GM10248 (cell line): ENCODE results near the gene STK24.
"Not testable (repeated sequence)": the region's sequence is repeated elsewhere in the genome, so short reads cannot be mapped to it uniquely, and the experiment has no call there.

Experiments
- CTCF ChIA-PET: fragments of 300-600 bp; sonication (Branson Sonifier 250); formaldehyde crosslinking; extraction: SDS; loops from one replicate; lab custom pipeline; 2021; ENCODE audit warnings: antibody characterized with exemption; lab: Yijun Ruan, JAX
- POLR2A ChIA-PET: fragments of 350-650 bp; sonication (Branson Sonifier 250); formaldehyde crosslinking; extraction: SDS; loops from one replicate; lab custom pipeline; 2020; ENCODE audit warnings: antibody characterized with exemption; lab: Yijun Ruan, JAX
- DNase-seq: peaks from one replicate; pipeline ENCODE4 v3.0.0; 2012; ENCODE audit errors: extremely low spot score
- TF ChIP-seq, protein P1 (sequence below): IDR thresholded peaks from 2 replicates; pipeline ENCODE4 v1.5.1; 2012; ENCODE audit warnings: mild to moderate bottlenecking, low read depth; ENCODE audit errors: extremely low read depth, missing control alignments, control extremely low read depth

Gene STK24

DNA sequence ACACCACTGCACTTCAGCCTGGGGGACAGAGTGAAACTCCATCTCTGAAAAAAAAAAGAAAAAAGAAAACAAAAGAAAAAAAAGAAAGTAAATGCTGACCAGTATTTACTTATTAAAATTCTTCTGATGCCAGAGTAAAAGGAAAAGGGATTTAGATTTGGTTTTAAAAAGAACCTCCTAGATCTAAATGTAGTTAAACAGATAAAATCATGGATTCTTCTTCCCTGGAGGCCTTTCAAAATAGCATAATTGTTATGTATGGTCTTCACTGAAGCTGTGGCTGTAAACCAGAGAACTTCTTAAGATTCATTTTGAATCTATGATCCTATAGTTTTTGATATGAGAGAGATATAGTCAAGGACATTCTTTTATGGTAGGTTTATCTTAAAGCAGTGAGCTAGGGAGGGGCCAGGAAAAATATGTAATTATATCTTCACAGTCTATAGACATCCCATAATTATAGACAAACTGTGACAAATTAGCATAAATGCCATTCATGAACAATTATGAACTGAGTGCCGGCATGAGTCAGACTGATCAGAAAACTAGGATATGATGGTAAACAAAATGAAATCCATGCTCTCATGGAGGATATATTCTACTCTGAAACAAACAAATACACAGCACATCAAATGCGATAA is 14.9 kb upstream of the STK24 start:
- ChIA-PET POLR2A (interaction anchor here (0.7 kb wide), 1 partner anchor 85 kb away, joined by 3 read pairs; no protein-coding TSS in a partner anchor), CTCF (no interaction called here)
- TF ChIP-seq, protein P1, sequence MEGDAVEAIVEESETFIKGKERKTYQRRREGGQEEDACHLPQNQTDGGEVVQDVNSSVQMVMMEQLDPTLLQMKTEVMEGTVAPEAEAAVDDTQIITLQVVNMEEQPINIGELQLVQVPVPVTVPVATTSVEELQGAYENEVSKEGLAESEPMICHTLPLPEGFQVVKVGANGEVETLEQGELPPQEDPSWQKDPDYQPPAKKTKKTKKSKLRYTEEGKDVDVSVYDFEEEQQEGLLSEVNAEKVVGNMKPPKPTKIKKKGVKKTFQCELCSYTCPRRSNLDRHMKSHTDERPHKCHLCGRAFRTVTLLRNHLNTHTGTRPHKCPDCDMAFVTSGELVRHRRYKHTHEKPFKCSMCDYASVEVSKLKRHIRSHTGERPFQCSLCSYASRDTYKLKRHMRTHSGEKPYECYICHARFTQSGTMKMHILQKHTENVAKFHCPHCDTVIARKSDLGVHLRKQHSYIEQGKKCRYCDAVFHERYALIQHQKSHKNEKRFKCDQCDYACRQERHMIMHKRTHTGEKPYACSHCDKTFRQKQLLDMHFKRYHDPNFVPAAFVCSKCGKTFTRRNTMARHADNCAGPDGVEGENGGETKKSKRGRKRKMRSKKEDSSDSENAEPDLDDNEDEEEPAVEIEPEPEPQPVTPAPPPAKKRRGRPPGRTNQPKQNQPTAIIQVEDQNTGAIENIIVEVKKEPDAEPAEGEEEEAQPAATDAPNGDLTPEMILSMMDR = no peak
- DNase-seq = no peak

DNA sequence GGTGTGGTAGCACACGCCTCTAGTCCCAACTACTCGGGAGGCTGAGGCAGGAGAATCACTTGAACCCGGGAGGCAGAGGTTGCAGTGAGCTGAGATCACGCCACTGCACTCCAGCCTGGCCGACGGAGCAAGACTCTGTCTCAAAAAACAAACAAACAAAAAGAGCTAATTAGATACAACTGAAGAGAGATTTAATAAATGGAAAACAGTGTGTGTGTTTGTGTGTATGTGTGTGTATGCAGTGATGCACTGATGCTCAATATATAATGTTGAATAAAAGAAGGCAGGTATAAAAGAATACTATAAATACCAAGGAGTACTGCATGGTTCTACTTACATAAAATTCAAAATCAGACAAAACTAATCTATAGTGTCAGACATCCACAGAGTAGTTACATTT is 13.6 kb upstream of the STK24 start:
- POLR2A ChIA-PET, DNase-seq, CTCF ChIA-PET: not testable (repeated sequence)

DNA sequence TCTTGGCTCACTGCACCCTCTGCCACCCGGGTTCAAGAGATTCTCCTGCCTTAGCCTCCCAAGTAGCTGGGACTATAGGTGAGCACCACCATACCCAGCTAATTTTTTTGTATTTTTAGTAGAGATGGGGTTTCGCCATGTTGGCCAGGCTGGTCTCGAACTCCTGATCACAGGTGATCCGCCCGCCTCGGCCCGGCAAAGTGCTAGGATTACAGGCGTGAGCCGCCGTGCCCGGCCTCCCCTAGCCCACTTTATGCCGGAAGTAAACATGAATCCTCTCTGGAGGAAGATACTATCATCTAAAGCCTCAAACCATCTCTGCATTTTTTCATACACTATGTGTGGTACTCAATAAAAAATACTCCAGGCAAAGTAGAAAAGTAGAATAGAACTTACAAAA is 12.6 kb upstream of the STK24 start:
- POLR2A ChIA-PET, CTCF ChIA-PET, DNase-seq: not testable (repeated sequence)

DNA sequence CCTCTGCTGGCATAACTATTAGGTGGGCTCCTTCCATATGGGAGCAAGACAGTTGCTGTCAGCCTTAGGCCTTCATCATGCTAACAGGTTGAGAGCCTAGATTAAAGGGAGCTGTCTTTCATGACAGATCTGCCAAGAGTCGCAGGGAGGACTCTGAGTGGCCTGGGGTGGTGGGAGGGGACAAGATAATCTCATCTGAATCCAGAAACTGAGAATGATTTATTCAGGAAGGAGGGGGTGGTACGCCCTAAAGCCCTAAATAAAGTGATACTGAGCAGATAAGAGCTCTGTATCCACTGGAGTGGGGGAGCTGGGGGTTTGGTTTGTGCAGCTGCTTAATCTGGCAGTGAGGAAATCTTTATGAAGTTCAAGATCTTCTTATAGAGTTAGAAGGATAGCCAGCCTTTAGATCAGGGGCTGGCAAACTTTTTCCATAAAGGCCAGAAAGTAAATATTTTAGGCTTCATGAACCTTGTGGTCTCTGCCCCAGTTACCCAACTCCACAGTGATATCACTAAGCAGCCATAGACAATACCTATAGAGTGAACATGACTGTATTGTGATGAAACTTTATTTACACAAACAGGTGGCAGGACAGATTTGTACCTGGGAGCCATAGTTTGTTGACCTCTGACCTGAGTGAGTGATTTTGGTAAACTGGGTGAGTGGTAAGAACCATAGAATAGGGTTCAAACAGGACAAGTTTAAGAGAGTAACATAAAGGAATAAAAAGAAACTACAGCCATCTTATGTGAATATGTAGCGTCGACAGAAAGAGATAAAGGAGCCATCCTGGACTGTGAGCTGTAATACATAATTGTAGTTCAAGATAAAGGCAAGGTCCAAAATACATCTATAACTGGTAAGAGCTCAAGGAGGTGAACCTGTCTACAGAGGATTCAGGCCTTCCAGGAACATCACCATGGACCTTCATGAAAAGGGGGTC is 9.8 kb upstream of the STK24 start:
- no peak for DNase-seq
- TF ChIP-seq, protein P1 = no peak
- ChIA-PET POLR2A (interaction anchor here (1.2 kb wide), 1 partner anchor 9 kb away, joined by 3 read pairs; no protein-coding TSS in a partner anchor), CTCF (interaction anchor here (1.0 to 2.1 kb wide), 3 partner anchors 9 to 105 kb away, joined by 3 to 5 read pairs (median 5); no protein-coding TSS in a partner anchor)

DNA sequence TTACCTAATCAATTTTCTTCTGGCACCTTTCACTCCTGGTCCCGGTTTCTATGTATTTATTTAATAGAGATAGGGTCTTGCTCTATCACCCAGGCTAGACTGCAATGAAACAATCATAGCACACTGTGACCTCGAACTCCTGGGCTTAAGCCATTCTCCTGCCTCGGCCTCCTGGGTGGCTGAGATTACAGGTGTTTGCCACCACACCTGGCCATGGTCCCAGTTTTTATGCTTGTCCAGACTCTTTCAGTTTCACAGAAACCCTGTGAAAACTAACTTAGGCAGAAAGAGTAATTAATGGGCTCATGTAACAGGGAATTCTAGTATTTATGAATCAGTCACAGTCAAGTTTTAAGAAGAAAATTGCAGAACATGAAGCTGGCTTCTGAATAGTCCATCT is 9.0 kb upstream of the STK24 start:
- TF ChIP-seq, protein P1 = no peak
- ChIA-PET POLR2A (no interaction called here), CTCF (interaction anchor here (1.9 to 2.1 kb wide), 2 partner anchors 10 to 67 kb away, joined by 5 read pairs; no protein-coding TSS in a partner anchor)
- no peak for DNase-seq

DNA sequence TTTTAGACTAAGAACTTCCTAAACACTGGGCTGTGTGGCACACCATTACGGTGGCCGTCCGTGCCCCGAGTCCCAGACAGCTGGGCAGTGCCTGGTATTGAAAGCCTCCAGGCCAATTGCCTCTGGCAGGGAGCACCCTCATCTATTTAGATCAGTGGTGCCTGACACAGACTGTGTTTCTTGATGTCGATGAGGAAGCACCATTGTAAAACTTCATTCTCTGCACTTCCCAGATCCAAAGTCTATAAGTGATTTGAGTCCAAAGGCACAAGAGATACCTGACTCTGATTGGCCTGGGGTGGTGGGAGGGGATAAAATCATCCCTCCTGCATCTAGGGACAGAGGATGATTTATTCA is 8.5 kb upstream of the STK24 start:
- no peak for DNase-seq
- ChIA-PET POLR2A (no interaction called here), CTCF (interaction anchor here (1.2 to 2.1 kb wide), 2 partner anchors 10 to 68 kb away, joined by 3 to 5 read pairs; no protein-coding TSS in a partner anchor)
- TF ChIP-seq, protein P1 = no peak

DNA sequence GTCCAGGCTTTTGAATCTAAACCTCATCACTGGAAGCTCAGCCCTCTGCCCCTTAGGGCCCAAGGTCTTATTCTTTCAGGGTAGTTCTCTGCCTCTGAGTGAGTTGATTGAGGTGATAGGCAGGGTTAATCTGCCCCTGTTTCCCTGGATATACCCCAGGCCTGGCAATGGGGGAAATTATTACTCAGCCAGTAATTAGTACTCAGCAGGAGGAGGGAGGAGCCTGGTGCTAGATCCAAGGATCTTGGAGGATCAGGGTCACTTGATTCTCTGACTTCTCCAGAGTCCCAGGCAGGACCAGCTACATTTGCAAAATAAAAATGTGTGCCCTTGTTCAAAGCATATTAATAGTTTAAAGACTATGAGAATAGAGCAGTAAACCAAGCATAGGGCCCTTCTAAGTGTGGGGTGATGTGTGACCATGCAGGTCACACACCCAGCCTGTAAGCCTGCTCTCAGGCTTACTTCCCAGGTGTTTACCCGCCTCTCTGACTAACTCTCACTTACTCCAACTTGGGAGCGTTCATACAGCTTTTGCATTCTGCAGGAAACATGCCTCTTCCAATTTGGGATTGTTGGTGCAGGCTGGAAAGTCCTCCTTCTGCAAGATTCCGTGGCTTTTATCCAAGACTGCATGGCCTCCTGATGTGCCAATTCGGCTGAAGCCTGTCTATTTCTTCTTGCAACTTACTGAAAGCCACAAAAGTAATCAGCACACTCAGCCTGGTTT is 7.9 kb upstream of the STK24 start:
- TF ChIP-seq, protein P1 = no peak
- no peak for DNase-seq
- POLR2A ChIA-PET = no interaction called here
- CTCF ChIA-PET = interaction anchor here (1.2 kb wide), 1 partner anchor 68 kb away, joined by 3 read pairs; no protein-coding TSS in a partner anchor
